K562 (cell line): ENCODE results near the gene SIRT7. TPM values are rescaled to one million over a fixed set of nuclear protein-coding genes. Genes with fewer than 3 reads are reported as not detected.

Experiments
- BRF1 ChIP-seq: IDR thresholded peaks from 3 replicates; pipeline ENCODE4 v1.6.1; 2011; ENCODE audit warnings: borderline replicate concordance, mild to moderate bottlenecking; ENCODE audit not compliant: insufficient read length; ENCODE audit errors: extremely low read depth
- CBFB ChIP-seq: sonication (generic); formaldehyde crosslinking; IDR thresholded peaks from 2 replicates; pipeline ENCODE4 v1.4.0; 2020; ENCODE audit warnings: mild to moderate bottlenecking, missing genetic modification reagents
- CBX3 ChIP-seq, 2 experiments: IDR thresholded peaks; 1 replicate in 1 of 2; 2 replicates in 1 of 2; pipeline ENCODE4 v1.6.1; 2012; ENCODE audit warnings: inconsistent platforms in 2 of 2, low read length in 2 of 2, borderline replicate concordance in 1 of 2, control low read depth in 1 of 2
- CEBPZ ChIP-seq: fragments of 150-350 bp; IDR thresholded peaks from 2 replicates; pipeline ENCODE4 v1.6.1; 2014; ENCODE audit warnings: low read depth, mild to moderate bottlenecking, low read length, borderline replicate concordance
- ELF4 ChIP-seq: fragments of 450-650 bp; formaldehyde crosslinking; IDR thresholded peaks from 2 replicates; pipeline ENCODE4 v1.4.0; 2022; ENCODE audit warnings: missing genetic modification characterization
- EP300 ChIP-seq: IDR thresholded peaks from 2 replicates; pipeline ENCODE4 v1.6.1; 2012; ENCODE audit warnings: low read length, improper control_type of control experiment
- FOXA3 ChIP-seq, 2 experiments: fragments of 450-650 bp in 1 of 2; sonication (generic) in 1 of 2; formaldehyde crosslinking; IDR thresholded peaks in 1 of 2; conservative IDR thresholded peaks in 1 of 2; 2 replicates each; pipeline versions ENCODE4 v1.4.0 to v1.8.0; 2020 to 2022; ENCODE audit warnings: mild to moderate bottlenecking in 2 of 2, missing genetic modification reagents in 1 of 2
- GTF2F1 ChIP-seq: IDR thresholded peaks from 2 replicates; pipeline ENCODE4 v1.6.1; 2011; ENCODE audit warnings: low read depth, low read length, improper control_type of control experiment
- HMGN3 ChIP-seq: IDR thresholded peaks from 2 replicates; pipeline ENCODE4 v1.6.1; 2011; ENCODE audit warnings: borderline replicate concordance, low read depth, mild to moderate bottlenecking, mixed read lengths, low read length; ENCODE audit not compliant: insufficient read length; ENCODE audit errors: extremely low read depth
- HOXB6 ChIP-seq: fragments of 250-450 bp; sonication (Bioruptor Pico); IDR thresholded peaks from 2 replicates; pipeline ENCODE4 v1.5.1; 2022; ENCODE audit warnings: mild to moderate bottlenecking, borderline replicate concordance
- NR3C1 ChIP-seq: sonication (generic); formaldehyde crosslinking; IDR thresholded peaks from 2 replicates; pipeline ENCODE4 v1.8.1; 2022; ENCODE audit warnings: missing genetic modification reagents
- POLR2G ChIP-seq: fragments of 200-400 bp; formaldehyde crosslinking; IDR thresholded peaks from 2 replicates; pipeline ENCODE4 v1.6.1; 2017; ENCODE audit warnings: low read depth, mild to moderate bottlenecking, antibody characterized with exemption, low read length, moderate library complexity
- RBM34 ChIP-seq: fragments of 200-400 bp; formaldehyde crosslinking; IDR thresholded peaks from 2 replicates; pipeline ENCODE4 v1.6.1; 2018; ENCODE audit warnings: low read length, borderline replicate concordance; ENCODE audit not compliant: insufficient read depth
- SIX5 ChIP-seq, 2 experiments: IDR thresholded peaks; 2 replicates each; pipeline ENCODE4 v1.6.1; 2011; ENCODE audit warnings: low read length in 2 of 2, borderline replicate concordance in 1 of 2, low read depth in 1 of 2, mild to moderate bottlenecking in 1 of 2, moderate library complexity in 1 of 2; ENCODE audit not compliant: insufficient read depth in 1 of 2
- TFAM ChIP-seq: fragments of 250-450 bp; sonication (Bioruptor Pico); conservative IDR thresholded peaks from 2 replicates; pipeline ENCODE4 v1.5.0; 2021; ENCODE audit warnings: mild to moderate bottlenecking, moderate library complexity
- USF1 ChIP-seq: sonication (generic); formaldehyde crosslinking; IDR thresholded peaks from 2 replicates; pipeline ENCODE4 v1.9.0; 2022; ENCODE audit warnings: mild to moderate bottlenecking, missing genetic modification reagents
- ZNF121 ChIP-seq: sonication (generic); formaldehyde crosslinking; conservative IDR thresholded peaks from 2 replicates; pipeline ENCODE4 v1.8.0; 2022; ENCODE audit warnings: missing genetic modification reagents
- ZNF609 ChIP-seq: sonication (generic); formaldehyde crosslinking; IDR thresholded peaks from 2 replicates; pipeline ENCODE4 v1.8.1; 2023; ENCODE audit warnings: missing genetic modification reagents, mild to moderate bottlenecking, borderline replicate concordance
- ZNF644 ChIP-seq: fragments of 200-800 bp; sonication (Bioruptor generic); IDR thresholded peaks from 2 replicates; pipeline ENCODE4 v1.6.1; 2016; ENCODE audit warnings: low read depth, missing genetic modification characterization, missing compliant biosample characterization
- polyA plus RNA-seq, 8 experiments: library from polyadenylated mRNA; depleted of rRNA in 4 of 8; stranded (reverse) in 5 of 8; unstranded in 3 of 8; fragments of >200 nt; fragmentation: Nextera tagmentation in 2 of 8; fragmentation: Illumina TruSeq in 1 of 8; extraction: Ambion mirVana in 2 of 8; extraction: Trizol in 1 of 8; gene quantifications; 2 replicates each; pipeline versions ENCODE4 v1.2.1 to v1.2.3, GENCODE V29; 2011 to 2014; ENCODE audit warnings: inconsistent platforms in 1 of 8, missing spikeins in 1 of 8
- total RNA-seq, 7 experiments: library from RNA; depleted of rRNA in 6 of 7; stranded (reverse); fragments of >200 nt in 6 of 7; fragmentation: Illumina TruSeq in 2 of 7; extraction: Trizol in 2 of 7; gene quantifications; 2 replicates each; pipeline versions ENCODE4 v1.2.1 to v1.2.3, GENCODE V29; 2011 to 2021; ENCODE audit warnings: low replicate concordance in 1 of 7

The SIRT7 gene
- total and polyA plus RNA-seq, 9 of the 15 experiments (the other 6 are each of a cell fraction or from before 2014, with no cell fraction given): 1.6 to 54.8 (median 20.3) TPM

GRCh38 chr17:81899514-81900166, 18.3 kb downstream of the SIRT7 start (continued):
- TF ChIP-seq EP300 (no peak), ELF4 (CRISPR knock-in tag) (no peak), ZNF644 (tag) (no peak), HOXB6 (no peak), ZNF121 (CRISPR knock-in tag) (no peak), GTF2F1 (no peak), ZNF609 (no peak), FOXA3 (CRISPR knock-in tag; conservative IDR thresholded peaks at IDR 0.05 in 1 of 2, IDR thresholded peaks at IDR 0.05 in 1 of 2) (no peak), POLR2G (peak; percentile 88), CBFB (no peak), CEBPZ (no peak), USF1 (CRISPR knock-in tag) (no peak), CBX3 (IDR thresholded peaks at IDR 0.05; ENCODE audit: borderline replicate concordance in 1 of 2, low read length in 2 of 2) (no peak), HMGN3 (peak; percentile 24), RBM34 (no peak), BRF1 (no peak), SIX5 (IDR thresholded peaks at IDR 0.05; ENCODE audit: borderline replicate concordance in 1 of 2, insufficient read depth in 1 of 2, low read depth in 1 of 2, low read length in 2 of 2) (no peak), TFAM (no peak), NR3C1 (CRISPR knock-in tag) (no peak)
